GM12878 (cell line): ENCODE results near the gene MEGF11. TPM values are rescaled to one million over a fixed set of nuclear protein-coding genes. Genes with fewer than 3 reads are reported as not detected.

Source experiments
- polyA plus RNA-seq, 11 experiments: library from polyadenylated mRNA; depleted of rRNA in 4 of 11; unstranded in 6 of 11; stranded (reverse) in 5 of 11; fragments of >200 nt; fragmentation: Nextera tagmentation in 4 of 11; fragmentation: Illumina TruSeq in 1 of 11; extraction: Ambion mirVana in 4 of 11; extraction: Trizol in 1 of 11; gene quantifications; 1 replicate in 1 of 11; 2 replicates in 10 of 11; pipeline versions ENCODE4 v1.2.1 to v1.2.3, GENCODE V29; 2011 to 2016; ENCODE audit warnings: inconsistent platforms in 2 of 11, missing spikeins in 2 of 11, low read depth in 1 of 11
- total RNA-seq, 4 experiments: library from RNA; depleted of rRNA in 3 of 4; stranded (reverse); fragments of >200 nt in 3 of 4; fragmentation: Illumina TruSeq in 1 of 4; extraction: Trizol in 1 of 4; gene quantifications; 2 replicates each; pipeline versions ENCODE4 v1.2.1 to v1.2.3, GENCODE V29; 2013 to 2021
- TF ChIP-seq, protein P1 (sequence below): fragments of 450-650 bp; IDR thresholded peaks from 2 replicates; pipeline ENCODE4 v1.6.1; 2017; ENCODE audit warnings: mild to moderate bottlenecking, low read depth, inconsistent platforms; ENCODE audit not compliant: poor library complexity, severe bottlenecking
- TF ChIP-seq, protein P2 (sequence below): fragments of 450-650 bp; IDR thresholded peaks from 2 replicates; pipeline ENCODE4 v1.6.1; 2017; ENCODE audit warnings: antibody characterized with exemption, mild to moderate bottlenecking, moderate library complexity
- TF ChIP-seq, protein P3 (sequence below): fragments of 150-350 bp; IDR thresholded peaks from 2 replicates; pipeline ENCODE4 v1.6.1; 2016; ENCODE audit warnings: low read depth, low read length

MEGF11 gene
- total and polyA plus RNA-seq, 10 of the 15 experiments (the other 5 are each of a cell fraction or from before 2014, with no cell fraction given) = 0.03 to 1.7 (median 0.49) TPM

- TF ChIP-seq, protein P1, sequence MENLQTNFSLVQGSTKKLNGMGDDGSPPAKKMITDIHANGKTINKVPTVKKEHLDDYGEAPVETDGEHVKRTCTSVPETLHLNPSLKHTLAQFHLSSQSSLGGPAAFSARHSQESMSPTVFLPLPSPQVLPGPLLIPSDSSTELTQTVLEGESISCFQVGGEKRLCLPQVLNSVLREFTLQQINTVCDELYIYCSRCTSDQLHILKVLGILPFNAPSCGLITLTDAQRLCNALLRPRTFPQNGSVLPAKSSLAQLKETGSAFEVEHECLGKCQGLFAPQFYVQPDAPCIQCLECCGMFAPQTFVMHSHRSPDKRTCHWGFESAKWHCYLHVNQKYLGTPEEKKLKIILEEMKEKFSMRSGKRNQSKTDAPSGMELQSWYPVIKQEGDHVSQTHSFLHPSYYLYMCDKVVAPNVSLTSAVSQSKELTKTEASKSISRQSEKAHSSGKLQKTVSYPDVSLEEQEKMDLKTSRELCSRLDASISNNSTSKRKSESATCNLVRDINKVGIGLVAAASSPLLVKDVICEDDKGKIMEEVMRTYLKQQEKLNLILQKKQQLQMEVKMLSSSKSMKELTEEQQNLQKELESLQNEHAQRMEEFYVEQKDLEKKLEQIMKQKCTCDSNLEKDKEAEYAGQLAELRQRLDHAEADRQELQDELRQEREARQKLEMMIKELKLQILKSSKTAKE = no peak
- TF ChIP-seq, protein P2, sequence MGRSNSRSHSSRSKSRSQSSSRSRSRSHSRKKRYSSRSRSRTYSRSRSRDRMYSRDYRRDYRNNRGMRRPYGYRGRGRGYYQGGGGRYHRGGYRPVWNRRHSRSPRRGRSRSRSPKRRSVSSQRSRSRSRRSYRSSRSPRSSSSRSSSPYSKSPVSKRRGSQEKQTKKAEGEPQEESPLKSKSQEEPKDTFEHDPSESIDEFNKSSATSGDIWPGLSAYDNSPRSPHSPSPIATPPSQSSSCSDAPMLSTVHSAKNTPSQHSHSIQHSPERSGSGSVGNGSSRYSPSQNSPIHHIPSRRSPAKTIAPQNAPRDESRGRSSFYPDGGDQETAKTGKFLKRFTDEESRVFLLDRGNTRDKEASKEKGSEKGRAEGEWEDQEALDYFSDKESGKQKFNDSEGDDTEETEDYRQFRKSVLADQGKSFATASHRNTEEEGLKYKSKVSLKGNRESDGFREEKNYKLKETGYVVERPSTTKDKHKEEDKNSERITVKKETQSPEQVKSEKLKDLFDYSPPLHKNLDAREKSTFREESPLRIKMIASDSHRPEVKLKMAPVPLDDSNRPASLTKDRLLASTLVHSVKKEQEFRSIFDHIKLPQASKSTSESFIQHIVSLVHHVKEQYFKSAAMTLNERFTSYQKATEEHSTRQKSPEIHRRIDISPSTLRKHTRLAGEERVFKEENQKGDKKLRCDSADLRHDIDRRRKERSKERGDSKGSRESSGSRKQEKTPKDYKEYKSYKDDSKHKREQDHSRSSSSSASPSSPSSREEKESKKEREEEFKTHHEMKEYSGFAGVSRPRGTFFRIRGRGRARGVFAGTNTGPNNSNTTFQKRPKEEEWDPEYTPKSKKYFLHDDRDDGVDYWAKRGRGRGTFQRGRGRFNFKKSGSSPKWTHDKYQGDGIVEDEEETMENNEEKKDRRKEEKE = no peak
- TF ChIP-seq, protein P3, sequence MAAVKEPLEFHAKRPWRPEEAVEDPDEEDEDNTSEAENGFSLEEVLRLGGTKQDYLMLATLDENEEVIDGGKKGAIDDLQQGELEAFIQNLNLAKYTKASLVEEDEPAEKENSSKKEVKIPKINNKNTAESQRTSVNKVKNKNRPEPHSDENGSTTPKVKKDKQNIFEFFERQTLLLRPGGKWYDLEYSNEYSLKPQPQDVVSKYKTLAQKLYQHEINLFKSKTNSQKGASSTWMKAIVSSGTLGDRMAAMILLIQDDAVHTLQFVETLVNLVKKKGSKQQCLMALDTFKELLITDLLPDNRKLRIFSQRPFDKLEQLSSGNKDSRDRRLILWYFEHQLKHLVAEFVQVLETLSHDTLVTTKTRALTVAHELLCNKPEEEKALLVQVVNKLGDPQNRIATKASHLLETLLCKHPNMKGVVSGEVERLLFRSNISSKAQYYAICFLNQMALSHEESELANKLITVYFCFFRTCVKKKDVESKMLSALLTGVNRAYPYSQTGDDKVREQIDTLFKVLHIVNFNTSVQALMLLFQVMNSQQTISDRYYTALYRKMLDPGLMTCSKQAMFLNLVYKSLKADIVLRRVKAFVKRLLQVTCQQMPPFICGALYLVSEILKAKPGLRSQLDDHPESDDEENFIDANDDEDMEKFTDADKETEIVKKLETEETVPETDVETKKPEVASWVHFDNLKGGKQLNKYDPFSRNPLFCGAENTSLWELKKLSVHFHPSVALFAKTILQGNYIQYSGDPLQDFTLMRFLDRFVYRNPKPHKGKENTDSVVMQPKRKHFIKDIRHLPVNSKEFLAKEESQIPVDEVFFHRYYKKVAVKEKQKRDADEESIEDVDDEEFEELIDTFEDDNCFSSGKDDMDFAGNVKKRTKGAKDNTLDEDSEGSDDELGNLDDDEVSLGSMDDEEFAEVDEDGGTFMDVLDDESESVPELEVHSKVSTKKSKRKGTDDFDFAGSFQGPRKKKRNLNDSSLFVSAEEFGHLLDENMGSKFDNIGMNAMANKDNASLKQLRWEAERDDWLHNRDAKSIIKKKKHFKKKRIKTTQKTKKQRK = no peak
Observed at GRCh38 chr15:65883571-65883970, 370.0 kb downstream of the MEGF11 start (continued).
